ENCODE data around the gene PODN. TPM values are rescaled to one million over a fixed set of nuclear protein-coding genes. Genes with fewer than 3 reads are reported as not detected.

PODN gene
- total RNA-seq, 1 experiment from 2014 or later, result not detected

DNA sequence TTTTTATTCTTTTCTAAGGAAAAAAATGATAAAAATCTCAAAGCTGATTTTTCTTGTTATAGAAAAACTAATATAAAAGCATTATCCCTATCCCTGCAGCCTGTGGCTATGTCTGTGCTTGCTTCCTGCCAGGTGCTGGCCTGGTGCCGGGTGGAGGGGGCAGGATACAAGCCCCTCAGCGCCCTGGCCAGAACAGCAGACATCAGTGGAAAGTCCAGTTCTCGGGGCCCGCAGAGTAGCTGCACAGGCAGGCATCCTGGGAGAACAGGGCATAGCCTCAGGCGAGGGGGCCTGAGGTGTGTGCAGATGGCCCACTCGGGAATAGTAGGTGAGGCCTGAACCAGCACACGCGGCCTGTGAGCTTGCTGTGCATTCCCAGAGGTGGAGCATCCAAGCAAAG lies 23.4 kb downstream of the PODN start:
- peak; percentile 25 for DNase-seq
- H3K4me3 ChIP-seq (ENCODE audit: insufficient read depth, low read depth, low read length), result no peak overlapping the region
- H3K27me3 ChIP-seq (ENCODE audit: control insufficient read depth, insufficient read depth, low read length), result no peaks in the 10 kb centered on the region; the same call in 1 of the 2 replicates
- H3K36me3 ChIP-seq (replicated peaks; ENCODE audit: control insufficient read depth, insufficient read depth, low read length), result no peaks in the 10 kb centered on the region

DNA sequence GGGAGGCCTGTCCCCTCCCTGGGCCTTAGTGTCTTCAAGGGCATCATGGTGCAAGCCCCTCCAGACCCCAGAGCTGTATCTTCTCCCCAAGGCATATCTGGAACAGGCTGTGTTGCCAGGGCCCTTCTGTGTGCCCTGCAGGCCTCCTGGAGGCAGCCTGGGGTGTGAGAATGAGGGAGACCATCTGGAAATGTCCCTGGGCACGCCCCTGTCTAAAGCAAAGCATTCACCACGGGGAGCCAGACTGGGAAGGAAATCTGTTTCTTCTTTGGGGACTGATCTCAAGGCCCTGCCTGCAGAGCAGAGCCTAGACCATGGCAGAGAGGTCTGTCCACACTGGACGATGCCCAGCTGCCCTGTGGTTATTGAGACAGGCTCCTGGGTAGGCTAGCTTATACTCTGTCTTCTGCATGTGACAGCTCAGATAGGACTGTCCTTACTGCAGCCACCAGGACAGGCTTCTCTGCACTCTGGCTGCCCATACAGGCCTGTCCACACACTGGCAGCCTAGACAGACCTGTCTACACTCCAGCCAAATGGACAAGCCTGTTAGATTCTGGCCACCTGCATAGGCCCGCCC lies 24.6 kb downstream of the PODN start:
- H3K27me3 ChIP-seq (ENCODE audit: control insufficient read depth, insufficient read depth, low read length), result no peaks in the 10 kb centered on the region; the same call in 1 of the 2 replicates
- peak; percentile 27 for DNase-seq
- no peaks in the 10 kb centered on the region for H3K36me3 ChIP-seq (replicated peaks; ENCODE audit: control insufficient read depth, insufficient read depth, low read length)
- H3K4me3 ChIP-seq (ENCODE audit: insufficient read depth, low read depth, low read length), result no peak overlapping the region

- H3K27me3 ChIP-seq (ENCODE audit: control insufficient read depth, insufficient read depth, low read length), result no peaks in the 10 kb centered on the region; the same call in 1 of the 2 replicates
- DNase-seq, result peak; percentile 91
- no peak overlapping the region for H3K4me3 ChIP-seq (ENCODE audit: insufficient read depth, low read depth, low read length)
- H3K36me3 ChIP-seq (replicated peaks; ENCODE audit: control insufficient read depth, insufficient read depth, low read length), result no peaks in the 10 kb centered on the region
Measured at GRCh38 chr1:53087332-53088285, 25.6 kb downstream of the PODN start.

DNA sequence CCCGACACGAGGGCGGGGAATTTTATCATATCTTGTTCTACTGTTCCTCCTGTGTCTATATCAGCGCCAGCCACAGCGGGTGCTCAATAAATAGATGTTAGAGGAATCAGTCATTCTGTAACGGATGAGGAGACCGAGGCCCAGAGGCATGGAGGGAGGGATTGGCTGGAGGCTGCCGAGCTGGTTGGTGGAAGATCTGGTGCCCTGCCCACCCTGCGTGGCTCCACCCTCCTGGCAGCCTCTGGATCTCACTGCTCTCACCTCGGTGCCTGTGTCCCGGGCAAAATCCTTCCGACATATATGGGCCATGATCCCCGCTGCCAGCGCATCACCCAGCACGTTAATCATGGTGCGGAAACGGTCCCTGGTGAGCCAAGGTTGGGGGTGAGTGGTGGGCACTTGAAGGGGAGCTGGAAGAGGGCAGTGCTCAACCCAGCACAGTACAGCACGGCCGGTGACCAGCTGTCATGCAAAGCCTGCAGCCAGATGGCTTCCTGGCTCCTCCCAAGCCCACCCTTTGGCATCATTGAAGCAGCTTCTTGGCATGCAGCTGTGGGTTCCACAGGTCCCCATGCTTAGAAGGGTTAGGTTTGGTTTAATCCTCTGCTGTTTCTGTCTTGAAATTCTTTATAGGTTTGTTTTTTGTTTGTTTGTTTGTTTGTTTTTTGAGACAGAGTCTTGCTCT lies 26.7 kb downstream of the PODN start:
- H3K4me3 ChIP-seq (ENCODE audit: insufficient read depth, low read depth, low read length), result no peak overlapping the region
- no peaks in the 10 kb centered on the region; the same call in 1 of the 2 replicates for H3K27me3 ChIP-seq (ENCODE audit: control insufficient read depth, insufficient read depth, low read length)
- no peaks in the 10 kb centered on the region for H3K36me3 ChIP-seq (replicated peaks; ENCODE audit: control insufficient read depth, insufficient read depth, low read length)
- DNase-seq, result no peak

DNA sequence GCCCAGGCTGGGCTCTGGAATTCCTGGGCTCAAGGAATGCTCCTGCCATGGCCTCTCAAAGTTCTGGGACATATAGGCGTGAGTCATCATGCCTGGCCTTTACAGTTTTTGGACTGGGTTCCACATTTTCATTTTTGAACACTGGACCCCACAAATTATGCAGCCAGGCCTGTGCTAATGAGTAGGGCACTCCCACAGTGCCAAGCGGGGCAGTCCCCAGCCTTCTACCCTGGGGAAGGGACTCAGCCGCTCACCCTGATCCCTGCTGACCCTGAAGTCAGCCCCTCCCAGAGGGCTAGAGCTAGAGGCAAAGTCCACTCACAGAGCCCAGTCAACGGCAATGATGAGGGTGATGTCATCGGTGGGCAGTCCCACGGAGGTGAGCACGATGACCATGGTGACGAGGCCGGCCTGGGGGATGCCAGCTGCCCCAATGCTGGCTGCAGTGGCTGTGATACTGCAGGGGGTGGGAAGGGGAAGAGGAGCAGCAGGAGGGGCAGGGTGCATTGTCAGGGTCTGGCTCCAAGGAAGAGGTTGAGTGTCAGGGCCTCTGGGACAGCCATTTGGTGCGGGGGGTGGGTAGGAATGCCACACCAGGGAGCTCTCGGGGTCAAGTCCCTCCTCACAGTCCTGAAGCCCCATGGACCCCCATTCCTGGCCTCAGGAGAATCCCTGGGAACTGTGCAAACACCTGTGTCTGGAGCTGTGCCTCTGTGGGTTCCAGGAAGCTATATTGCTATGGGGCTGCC lies 27.6 kb downstream of the PODN start:
- Histone ChIP-seq H3K36me3 (replicated peaks; ENCODE audit: control insufficient read depth, insufficient read depth, low read length) (no peaks in the 10 kb centered on the region), H3K4me3 (ENCODE audit: insufficient read depth, low read depth, low read length) (no peak overlapping the region), H3K27me3 (ENCODE audit: control insufficient read depth, insufficient read depth, low read length) (no peaks in the 10 kb centered on the region; the same call in 1 of the 2 replicates)
- peak; percentile 44 for DNase-seq

GRCh38 chr1:53090227-53091147 lies 28.5 kb downstream of the PODN start:
- Histone ChIP-seq H3K36me3 (replicated peaks; ENCODE audit: control insufficient read depth, insufficient read depth, low read length) (no peaks in the 10 kb centered on the region), H3K4me3 (ENCODE audit: insufficient read depth, low read depth, low read length) (no peak overlapping the region), H3K27me3 (ENCODE audit: control insufficient read depth, insufficient read depth, low read length) (no peaks in the 10 kb centered on the region; the same call in 1 of the 2 replicates)
- no peak for DNase-seq

DNA sequence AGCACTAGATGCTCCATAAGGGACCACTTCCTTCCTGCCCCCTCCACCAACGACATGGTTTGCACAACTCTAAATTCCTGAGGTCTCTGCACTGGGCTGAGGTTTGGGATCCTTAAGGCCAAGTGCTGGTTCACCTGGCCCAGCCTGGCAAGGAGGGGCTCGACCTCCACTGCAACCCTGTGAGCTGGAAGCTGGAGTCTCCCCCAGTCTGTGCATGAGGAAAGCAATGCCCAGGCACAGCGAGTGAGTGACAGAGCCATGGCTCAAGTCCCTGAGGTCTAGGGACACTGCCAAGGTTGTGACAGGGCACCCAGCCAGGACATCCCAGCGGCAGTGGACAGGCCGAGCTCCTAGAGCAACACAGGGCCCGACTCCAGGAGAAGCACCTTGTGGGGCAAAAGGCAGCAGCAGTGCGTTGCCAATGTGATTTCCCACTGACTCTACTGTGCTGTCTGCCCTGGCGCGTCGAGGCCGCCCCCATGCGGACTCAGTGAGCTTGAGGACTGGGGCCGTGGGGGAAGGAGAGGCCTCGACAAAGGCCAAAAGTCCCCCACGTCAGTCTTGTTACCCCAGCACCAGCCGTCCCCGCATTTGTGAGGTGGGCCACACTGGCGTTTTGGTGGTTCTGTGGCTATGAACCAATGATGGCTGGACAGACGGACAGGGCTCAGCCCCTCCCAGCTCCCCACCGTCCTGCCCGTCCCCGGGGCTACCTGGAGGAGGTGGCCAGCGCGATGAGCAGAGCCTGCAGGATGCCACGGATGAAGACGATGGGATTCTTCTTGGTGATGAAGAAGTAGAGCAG lies 30.0 kb downstream of the PODN start:
- Histone ChIP-seq H3K27me3 (ENCODE audit: control insufficient read depth, insufficient read depth, low read length) (no peaks in the 10 kb centered on the region; the same call in 1 of the 2 replicates), H3K36me3 (replicated peaks; ENCODE audit: control insufficient read depth, insufficient read depth, low read length) (no peaks in the 10 kb centered on the region), H3K4me3 (ENCODE audit: insufficient read depth, low read depth, low read length) (no peak overlapping the region)
- peak; percentile 54 for DNase-seq

GRCh38 chr1:53092659-53093450 lies 30.8 kb downstream of the PODN start:
- Histone ChIP-seq H3K36me3 (replicated peaks; ENCODE audit: control insufficient read depth, insufficient read depth, low read length) (no peaks in the 10 kb centered on the region), H3K27me3 (ENCODE audit: control insufficient read depth, insufficient read depth, low read length) (no peaks in the 10 kb centered on the region; the same call in 1 of the 2 replicates), H3K4me3 (ENCODE audit: insufficient read depth, low read depth, low read length) (no peak overlapping the region)
- DNase-seq, result peak; percentile 45

GRCh38 chr1:53093451-53093754 lies 31.4 kb downstream of the PODN start:
- Histone ChIP-seq H3K4me3 (ENCODE audit: insufficient read depth, low read depth, low read length) (no peak overlapping the region), H3K27me3 (ENCODE audit: control insufficient read depth, insufficient read depth, low read length) (no peaks in the 10 kb centered on the region; the same call in 1 of the 2 replicates), H3K36me3 (replicated peaks; ENCODE audit: control insufficient read depth, insufficient read depth, low read length) (no peaks in the 10 kb centered on the region)
- no peak for DNase-seq

DNA sequence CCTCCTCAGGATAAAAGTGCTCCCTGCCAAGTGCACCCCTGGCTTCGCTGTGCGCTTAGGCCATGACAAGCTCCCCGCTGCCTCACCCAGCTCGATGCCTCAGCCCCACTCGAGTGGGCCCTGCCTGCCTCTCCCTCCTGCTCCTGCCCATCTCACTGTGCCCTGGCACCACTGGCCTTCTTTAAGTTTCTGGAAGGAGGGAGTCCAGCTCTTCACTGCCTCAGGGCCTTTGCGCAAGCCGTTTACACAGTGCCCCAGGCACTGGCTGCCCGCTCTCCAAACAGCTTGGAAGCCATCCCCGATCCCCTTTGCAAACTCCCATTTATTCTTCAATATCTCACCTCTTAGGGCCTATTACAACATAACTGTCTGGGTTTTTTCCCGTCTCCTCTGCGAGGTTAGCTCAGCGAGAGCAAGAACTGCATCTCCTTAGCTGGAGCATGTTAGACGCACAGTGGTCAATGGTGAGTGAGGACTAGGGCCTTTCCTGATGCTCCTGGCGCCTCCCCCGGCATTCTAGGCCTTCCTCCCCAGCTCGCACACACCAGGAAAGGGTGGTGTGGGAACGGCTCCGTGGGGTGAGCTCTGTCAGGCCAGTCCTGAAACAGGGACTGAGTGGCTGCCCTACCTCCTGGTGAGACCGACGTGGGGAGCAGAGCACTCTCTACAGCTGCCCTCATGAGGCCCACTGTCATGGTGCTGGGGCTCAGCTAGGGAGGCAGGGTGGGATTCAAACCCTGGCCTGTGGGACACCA lies 31.9 kb downstream of the PODN start:
- Histone ChIP-seq H3K27me3 (ENCODE audit: control insufficient read depth, insufficient read depth, low read length) (no peaks in the 10 kb centered on the region; the same call in 1 of the 2 replicates), H3K36me3 (replicated peaks; ENCODE audit: control insufficient read depth, insufficient read depth, low read length) (no peaks in the 10 kb centered on the region)

GRCh38 chr1:53094533-53094919 lies 32.5 kb downstream of the PODN start:
- DNase-seq, result peak; percentile 44
- no peaks in the 10 kb centered on the region for H3K36me3 ChIP-seq (replicated peaks; ENCODE audit: control insufficient read depth, insufficient read depth, low read length)
- H3K4me3 ChIP-seq (ENCODE audit: insufficient read depth, low read depth, low read length), result no peak overlapping the region
- H3K27me3 ChIP-seq (ENCODE audit: control insufficient read depth, insufficient read depth, low read length), result no peaks in the 10 kb centered on the region; the same call in 1 of the 2 replicates

More for the DNA sequence above, 31.9 kb downstream of the PODN start:
- no peak overlapping the region for H3K4me3 ChIP-seq (ENCODE audit: insufficient read depth, low read depth, low read length)
- peak; percentile 31 for DNase-seq

Data from H7 (cell line).